OCI-LY7 (cell line): Measurements from ENCODE around the gene PLTP. TPM values are rescaled to one million over a fixed set of nuclear protein-coding genes. Genes with fewer than 3 reads are reported as not detected.
"Not testable (repeated sequence)": the region's sequence is repeated elsewhere in the genome, so short reads cannot be mapped to it uniquely, and the experiment has no call there.

Experiments used
- BruUV-seq: library from RNA; stranded (reverse); fragments of 400-500 nt; replicated peaks from 2 replicates; lab custom pipeline; 2021; lab: Mats Ljungman, UMichigan
- CTCF ChIA-PET: fragments of 300-600 bp; sonication (Branson Sonifier 250); formaldehyde crosslinking; loops from one replicate; lab custom pipeline; 2022; ENCODE audit warnings: antibody characterized with exemption; ENCODE audit not compliant: unreplicated experiment; lab: Charles Lee
- POLR2A ChIA-PET: fragments of 300-600 bp; sonication (Branson Sonifier 250); formaldehyde crosslinking; loops from one replicate; lab custom pipeline; 2022; ENCODE audit warnings: antibody characterized with exemption; lab: Charles Lee
- DNase-seq: peaks from one replicate; pipeline ENCODE4 v3.0.0-alpha.2; 2015; ENCODE audit warnings: low spot score
- H2AFZ ChIP-seq: fragments of 200-600 bp; sonication (generic), shearing (Covaris generic); 2 replicates; pipeline ENCODE4 v1.6.1; 2014; ENCODE audit warnings: mild to moderate bottlenecking, antibody characterized with exemption, low read length, moderate library complexity
- H3K27ac ChIP-seq: fragments of 200-600 bp; sonication (generic); 2 replicates; pipeline ENCODE4 v1.5.1; 2014; ENCODE audit warnings: mixed run types, low read depth, mild to moderate bottlenecking, moderate library complexity, low read length, inconsistent platforms; ENCODE audit not compliant: poor library complexity, severe bottlenecking
- H3K36me3 ChIP-seq: fragments of 200-600 bp; sonication (generic); 2 replicates; pipeline ENCODE4 v1.6.1; 2014; ENCODE audit warnings: mild to moderate bottlenecking, antibody characterized with exemption, low read length, moderate library complexity, mixed read lengths; ENCODE audit not compliant: insufficient read depth
- H3K4me1 ChIP-seq: fragments of 200-600 bp; sonication (generic); 2 replicates; pipeline ENCODE4 v1.5.1; 2014; ENCODE audit warnings: mild to moderate bottlenecking, low read length; ENCODE audit not compliant: insufficient read depth, poor library complexity, severe bottlenecking
- H3K4me2 ChIP-seq: fragments of 200-600 bp; sonication (generic); 2 replicates; pipeline ENCODE4 v1.6.1; 2014; ENCODE audit warnings: mild to moderate bottlenecking, low read length
- H3K4me3 ChIP-seq: fragments of 200-600 bp; sonication (generic); 2 replicates; pipeline ENCODE4 v1.5.1; 2014; ENCODE audit warnings: mild to moderate bottlenecking, low read depth, low read length; ENCODE audit not compliant: poor library complexity, severe bottlenecking
- H3K79me2 ChIP-seq: fragments of 200-600 bp; sonication (generic); 2 replicates; pipeline ENCODE4 v1.6.1; 2016; ENCODE audit warnings: low read depth, mild to moderate bottlenecking, low read length, moderate library complexity, mixed read lengths; ENCODE audit not compliant: insufficient read depth
- H3K9me2 ChIP-seq: fragments of 200-600 bp; sonication (generic); 2 replicates; pipeline ENCODE4 v1.6.1; 2016; ENCODE audit warnings: mild to moderate bottlenecking, low read length, mixed read lengths; ENCODE audit not compliant: insufficient read depth
- H3K9me3 ChIP-seq: fragments of 200-600 bp; sonication (generic); 2 replicates; pipeline ENCODE4 v1.6.1; 2014; ENCODE audit warnings: mild to moderate bottlenecking, mixed run types, low read length, mixed read lengths
- H4K20me1 ChIP-seq: fragments of 200-600 bp; sonication (generic); 2 replicates; pipeline ENCODE4 v1.6.1; 2014; ENCODE audit warnings: mild to moderate bottlenecking, antibody characterized with exemption, low read length, moderate library complexity, mixed read lengths; ENCODE audit not compliant: insufficient read depth
- EZH2phosphoT487 ChIP-seq: fragments of 200-600 bp; sonication (generic); IDR thresholded peaks from 2 replicates; pipeline ENCODE4 v1.6.1; 2018; ENCODE audit warnings: low read depth, borderline replicate concordance, mild to moderate bottlenecking, mixed run types, antibody characterized with exemption, low read length, moderate library complexity, mixed read lengths
- intact Hi-C: fragments of 100-400 bp; cut with micrococcal nuclease; formaldehyde crosslinking; loops from one replicate; pipeline ENCODE4 v1.10.0; 2022; ENCODE audit not compliant: unreplicated experiment
- total RNA-seq, 2 experiments: library from RNA; depleted of rRNA in 1 of 2; stranded (reverse); fragments of >200 nt in 1 of 2; shearing (Covaris generic) in 1 of 2; gene quantifications; 2 replicates each; pipeline ENCODE4 v1.2.3, GENCODE V29; 2014 to 2022
- TF ChIP-seq, protein P1 (sequence below): fragments of 200-600 bp; sonication (generic); conservative IDR thresholded peaks from 2 replicates; pipeline ENCODE4 v1.5.1; 2014; ENCODE audit warnings: mild to moderate bottlenecking, antibody characterized with exemption, low read length, moderate library complexity, mixed read lengths

The PLTP gene
- total RNA-seq, 2 experiments from 2014 or later: 12.7 to 17.1 TPM

DNA sequence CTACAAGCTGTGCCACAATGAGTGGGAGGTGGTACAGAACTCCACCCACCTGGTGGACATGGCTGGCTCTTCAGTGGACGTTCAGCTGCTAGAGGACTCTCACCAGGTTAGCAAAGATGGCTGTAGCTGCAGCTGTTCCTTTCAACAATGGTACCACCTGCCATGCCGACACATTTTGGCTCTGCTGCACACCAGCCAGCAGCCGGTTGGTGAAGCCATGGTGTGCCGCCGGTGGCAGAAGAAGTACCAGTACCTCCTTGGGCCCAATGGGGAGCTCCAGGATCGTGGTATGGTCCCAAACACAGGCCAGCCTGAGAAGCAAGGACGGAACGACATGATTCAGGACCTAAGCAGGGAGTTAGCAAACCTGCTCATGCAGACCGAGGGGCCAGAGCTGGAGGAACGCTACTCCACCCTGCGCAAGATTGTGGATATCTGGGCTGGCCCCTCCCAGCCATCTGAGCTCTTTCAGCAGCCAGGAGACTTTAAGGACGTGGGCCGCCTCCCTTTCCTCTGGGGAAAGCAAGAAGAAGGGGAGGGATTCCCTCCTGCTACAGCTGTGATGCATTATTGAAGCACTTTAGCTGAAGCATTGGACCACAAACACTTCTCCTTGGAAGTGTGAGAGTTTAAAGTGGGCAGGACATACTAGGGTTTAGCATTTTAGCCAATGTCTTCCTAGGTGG, 33.7 kb downstream of the PLTP start:
- intact Hi-C loops: no loop called here
- ChIA-PET POLR2A (no interaction called here), CTCF (no interaction called here)
- Histone ChIP-seq H4K20me1 (no peaks in the 10 kb centered on the region), H3K79me2 (peaks cover 11% of the 10 kb centered on the region; the same call in 1 of the 2 replicates), H2AFZ (no peak overlapping the region), H3K9me3 (no peaks in the 10 kb centered on the region), H3K9me2 (no peaks in the 10 kb centered on the region), H3K4me1 (peaks cover 4% of the 10 kb centered on the region), H3K27ac (no peak overlapping the region), H3K4me2 (no peak overlapping the region), H3K36me3 (peaks cover 9% of the 10 kb centered on the region; the same call in 1 of the 2 replicates), H3K4me3 (no peak overlapping the region)
- DNase-seq: no peak
- TF ChIP-seq, protein P1, sequence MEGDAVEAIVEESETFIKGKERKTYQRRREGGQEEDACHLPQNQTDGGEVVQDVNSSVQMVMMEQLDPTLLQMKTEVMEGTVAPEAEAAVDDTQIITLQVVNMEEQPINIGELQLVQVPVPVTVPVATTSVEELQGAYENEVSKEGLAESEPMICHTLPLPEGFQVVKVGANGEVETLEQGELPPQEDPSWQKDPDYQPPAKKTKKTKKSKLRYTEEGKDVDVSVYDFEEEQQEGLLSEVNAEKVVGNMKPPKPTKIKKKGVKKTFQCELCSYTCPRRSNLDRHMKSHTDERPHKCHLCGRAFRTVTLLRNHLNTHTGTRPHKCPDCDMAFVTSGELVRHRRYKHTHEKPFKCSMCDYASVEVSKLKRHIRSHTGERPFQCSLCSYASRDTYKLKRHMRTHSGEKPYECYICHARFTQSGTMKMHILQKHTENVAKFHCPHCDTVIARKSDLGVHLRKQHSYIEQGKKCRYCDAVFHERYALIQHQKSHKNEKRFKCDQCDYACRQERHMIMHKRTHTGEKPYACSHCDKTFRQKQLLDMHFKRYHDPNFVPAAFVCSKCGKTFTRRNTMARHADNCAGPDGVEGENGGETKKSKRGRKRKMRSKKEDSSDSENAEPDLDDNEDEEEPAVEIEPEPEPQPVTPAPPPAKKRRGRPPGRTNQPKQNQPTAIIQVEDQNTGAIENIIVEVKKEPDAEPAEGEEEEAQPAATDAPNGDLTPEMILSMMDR: no peak
- no peak for TF ChIP-seq EZH2phosphoT487
- BruUV-seq: no TSS peak

GRCh38 chr20:45874576-45874975, 37.4 kb downstream of the PLTP start:
- TF ChIP-seq, protein P1: no peak
- TF ChIP-seq EZH2phosphoT487: no peak
- ChIA-PET POLR2A (no interaction called here), CTCF (no interaction called here)
- Histone ChIP-seq H3K4me1 (no peaks in the 10 kb centered on the region), H4K20me1 (no peaks in the 10 kb centered on the region), H3K4me3 (no peak overlapping the region), H3K4me2 (no peak overlapping the region), H3K79me2 (no peaks in the 10 kb centered on the region), H3K9me2 (no peaks in the 10 kb centered on the region), H3K27ac (no peak overlapping the region), H3K36me3 (no peaks in the 10 kb centered on the region), H2AFZ (no peak overlapping the region), H3K9me3 (no peaks in the 10 kb centered on the region)
- intact Hi-C loops: no loop called here
- no TSS peak for BruUV-seq
- no peak for DNase-seq

DNA sequence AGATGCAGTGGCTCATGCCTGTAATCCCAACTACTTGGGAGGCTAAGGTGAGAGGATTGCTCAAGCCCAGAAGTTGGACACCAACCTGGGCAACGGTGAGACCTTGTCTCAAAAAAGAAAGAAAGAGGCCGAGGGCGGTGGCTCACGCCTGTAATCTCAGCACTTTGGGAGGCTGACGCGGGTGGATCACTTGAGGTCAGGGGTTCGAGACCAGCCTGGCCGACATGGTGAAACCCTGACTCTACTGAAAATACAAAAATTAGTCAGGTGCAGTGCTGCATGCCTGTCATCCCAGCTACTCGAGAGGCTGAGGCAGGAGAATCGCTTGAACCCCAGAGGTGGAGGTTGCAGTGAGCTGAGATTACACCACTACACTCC, 37.9 kb downstream of the PLTP start:
- not testable (repeated sequence) for H3K4me1 ChIP-seq

More for the DNA sequence above, 37.9 kb downstream of the PLTP start:
- H3K27ac ChIP-seq, POLR2A ChIA-PET, H3K9me2 ChIP-seq, intact Hi-C loops, H3K9me3 ChIP-seq, H3K4me3 ChIP-seq, CTCF ChIA-PET, H3K79me2 ChIP-seq, H4K20me1 ChIP-seq, H2AFZ ChIP-seq, H3K36me3 ChIP-seq, DNase-seq, BruUV-seq, H3K4me2 ChIP-seq: not testable (repeated sequence)
